ENCODE results near the gene CRTC2. TPM values are rescaled to one million over a fixed set of nuclear protein-coding genes. Genes with fewer than 3 reads are reported as not detected.

CRTC2 gene
- total and polyA plus RNA-seq, 4 donors, result 14.4 to 71.0 (median 40.4) TPM

DNA sequence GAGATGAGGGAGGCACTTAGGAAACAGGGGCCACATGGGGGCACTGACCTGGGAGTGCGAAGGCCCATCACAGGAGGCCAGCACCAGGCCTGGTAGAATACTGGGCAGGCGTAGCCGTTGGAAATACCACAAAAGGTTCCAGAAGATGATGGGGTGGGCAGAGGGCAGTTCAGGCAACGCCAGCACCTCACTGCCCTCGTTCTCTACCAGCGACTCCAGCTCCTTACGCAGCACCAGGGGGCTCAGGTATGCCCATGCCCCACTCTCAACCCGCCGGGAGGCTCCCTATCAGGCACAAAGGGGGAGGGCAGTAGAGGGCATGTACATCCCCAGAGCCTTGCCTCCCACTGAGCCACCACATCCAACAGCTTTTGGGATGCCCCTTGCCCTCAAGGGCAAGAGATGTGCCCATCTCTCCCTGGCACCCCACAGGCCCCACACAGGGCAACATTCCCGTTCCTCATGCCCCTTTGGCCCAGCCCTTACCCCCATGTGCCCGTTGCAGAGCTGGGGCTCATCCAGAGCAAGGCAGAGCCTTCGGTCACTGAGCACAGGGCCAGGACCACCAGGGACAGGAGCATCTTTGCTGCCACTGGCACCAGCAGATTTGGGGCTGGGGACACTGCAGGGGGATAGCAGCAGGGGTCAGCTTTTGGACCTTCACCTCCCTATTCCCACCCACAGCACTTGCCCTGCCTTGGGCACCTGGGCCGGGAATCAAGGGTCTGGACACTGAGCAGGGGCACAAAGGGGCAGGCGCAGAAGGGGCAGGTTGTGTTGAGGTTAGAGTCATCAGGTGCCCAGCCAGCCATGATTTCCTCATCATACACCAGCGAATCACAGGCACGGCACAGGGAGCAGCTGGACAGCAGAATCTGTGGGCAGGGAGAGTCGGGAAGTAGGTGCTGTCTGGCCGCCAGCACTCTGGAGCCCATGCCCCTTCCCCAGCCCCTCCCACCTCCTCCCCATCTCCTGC is 26.0 kb downstream of the CRTC2 start:
- no peak overlapping the region for H3K27ac ChIP-seq (ENCODE audit: low read depth in 1 of 2, low read length in 2 of 2)
- ATAC-seq (ENCODE audit: low FRiP score), result no peak
- H3K9me3 ChIP-seq (ENCODE audit: control insufficient read depth, low read length), result no peaks in the 10 kb centered on the region
- peak in 1 of 2 donors; percentile 65 for DNase-seq
- H3K4me3 ChIP-seq (ENCODE audit: low read length in 2 of 2), result no peak overlapping the region
- H3K27me3 ChIP-seq (ENCODE audit: control insufficient read depth in 1 of 2, insufficient read depth in 2 of 2, low read length in 1 of 2), result no peaks in the 10 kb centered on the region
- H3K4me1 ChIP-seq (ENCODE audit: control insufficient read depth in 1 of 2, insufficient read depth in 2 of 2, low read length in 2 of 2), result no peaks in the 10 kb centered on the region
- peaks cover 6 to 11% of the 10 kb centered on the region in 2 donors for H3K36me3 ChIP-seq (ENCODE audit: control insufficient read depth in 1 of 2, insufficient read depth in 2 of 2, low read length in 1 of 2)
- 93 to 95% methylated on average over 18 of the region's 18 CpGs for WGBS, 2 donors
- intact Hi-C loops (cut with DNase I), result no loop called here

DNA sequence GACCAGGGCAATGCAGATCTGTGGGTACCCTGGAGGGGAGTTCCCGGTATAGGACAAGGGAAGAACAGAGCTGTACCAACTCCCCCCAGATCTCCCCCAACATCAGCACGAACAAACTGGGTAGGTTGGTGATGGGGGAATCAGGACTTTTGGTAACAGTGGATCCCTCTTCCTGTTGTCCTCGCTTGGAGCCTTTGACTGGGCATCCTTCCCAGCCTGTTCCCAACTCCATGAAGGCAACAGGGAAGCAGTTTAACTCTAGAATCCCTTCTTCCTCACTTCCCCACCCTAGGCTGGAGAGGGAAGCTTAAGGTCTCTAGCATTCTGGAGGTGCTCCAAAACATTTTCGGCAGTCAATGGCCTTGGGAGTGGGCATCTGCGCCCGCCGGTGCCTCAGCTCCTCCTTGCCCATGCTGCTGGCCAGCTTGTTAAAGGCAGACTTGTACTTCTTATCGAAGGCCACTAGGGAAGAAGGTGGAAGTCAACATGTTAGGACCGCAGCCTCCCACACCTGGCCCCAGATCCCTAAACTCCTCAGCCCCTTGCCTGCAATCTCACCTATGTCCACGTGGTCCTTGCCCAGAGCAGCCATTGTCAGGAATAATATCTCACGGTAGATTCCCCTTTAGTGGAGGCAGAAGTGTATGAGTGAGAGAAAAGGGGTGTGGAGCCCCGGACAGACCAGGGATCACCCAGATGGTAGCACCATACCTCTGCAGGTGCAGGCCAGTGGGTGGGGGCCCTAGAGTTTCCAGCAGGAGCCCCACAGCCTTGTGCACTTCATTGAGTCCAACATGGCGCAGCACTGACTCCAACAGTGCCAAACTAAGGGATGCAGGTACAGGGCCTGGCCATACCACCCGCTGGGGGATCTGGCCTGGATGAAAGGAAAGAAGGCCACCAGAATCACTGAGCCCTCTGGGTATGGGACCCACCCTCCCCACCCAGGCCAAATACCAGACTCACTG is 28.1 kb downstream of the CRTC2 start:
- intact Hi-C loops (cut with DNase I), result loop anchor here in 1 of 2 donors (10.0 kb wide), 1 partner anchor 55 kb away; the partner anchor contains the start of gene RAB13
- WGBS, 2 donors, result 82 to 88% methylated on average over 14 of the region's 14 CpGs
- peak in 1 of 2 donors; percentile 40 for DNase-seq

GRCh38 chr1:153929426-153929825 is 29.0 kb downstream of the CRTC2 start:
- WGBS, 2 donors, result 82 to 85% methylated on average over 5 of the region's 5 CpGs
- no peak overlapping the region for H3K27ac ChIP-seq (ENCODE audit: low read depth in 1 of 2, low read length in 2 of 2)
- intact Hi-C loops (cut with DNase I), result loop anchor here in 1 of 2 donors (10.0 kb wide), 1 partner anchor 55 kb away; the partner anchor contains the start of gene RAB13
- no peaks in the 10 kb centered on the region for H3K27me3 ChIP-seq (ENCODE audit: control insufficient read depth in 1 of 2, insufficient read depth in 2 of 2, low read length in 1 of 2)
- no peaks in the 10 kb centered on the region for H3K9me3 ChIP-seq (ENCODE audit: control insufficient read depth, low read length)
- DNase-seq (no peak), ATAC-seq (ENCODE audit: low FRiP score) (no peak)
- no peak overlapping the region for H3K4me3 ChIP-seq (ENCODE audit: low read length in 2 of 2)
- H3K4me1 ChIP-seq (ENCODE audit: control insufficient read depth in 1 of 2, insufficient read depth in 2 of 2, low read length in 2 of 2), result no peaks in the 10 kb centered on the region
- H3K36me3 ChIP-seq (ENCODE audit: control insufficient read depth in 1 of 2, insufficient read depth in 2 of 2, low read length in 1 of 2), result peaks cover 3 to 6% of the 10 kb centered on the region in 2 donors

More for the DNA sequence above, 28.1 kb downstream of the CRTC2 start:
- H3K27ac ChIP-seq (ENCODE audit: low read depth in 1 of 2, low read length in 2 of 2), result no peak overlapping the region
- H3K36me3 ChIP-seq (ENCODE audit: control insufficient read depth in 1 of 2, insufficient read depth in 2 of 2, low read length in 1 of 2), result peaks cover 6 to 7% of the 10 kb centered on the region in 2 donors
- no peak for ATAC-seq (ENCODE audit: low FRiP score)
- no peaks in the 10 kb centered on the region for H3K4me1 ChIP-seq (ENCODE audit: control insufficient read depth in 1 of 2, insufficient read depth in 2 of 2, low read length in 2 of 2)
- H3K27me3 ChIP-seq (ENCODE audit: control insufficient read depth in 1 of 2, insufficient read depth in 2 of 2, low read length in 1 of 2), result no peaks in the 10 kb centered on the region
- no peaks in the 10 kb centered on the region for H3K9me3 ChIP-seq (ENCODE audit: control insufficient read depth, low read length)
- no peak overlapping the region for H3K4me3 ChIP-seq (ENCODE audit: low read length in 2 of 2)

DNA sequence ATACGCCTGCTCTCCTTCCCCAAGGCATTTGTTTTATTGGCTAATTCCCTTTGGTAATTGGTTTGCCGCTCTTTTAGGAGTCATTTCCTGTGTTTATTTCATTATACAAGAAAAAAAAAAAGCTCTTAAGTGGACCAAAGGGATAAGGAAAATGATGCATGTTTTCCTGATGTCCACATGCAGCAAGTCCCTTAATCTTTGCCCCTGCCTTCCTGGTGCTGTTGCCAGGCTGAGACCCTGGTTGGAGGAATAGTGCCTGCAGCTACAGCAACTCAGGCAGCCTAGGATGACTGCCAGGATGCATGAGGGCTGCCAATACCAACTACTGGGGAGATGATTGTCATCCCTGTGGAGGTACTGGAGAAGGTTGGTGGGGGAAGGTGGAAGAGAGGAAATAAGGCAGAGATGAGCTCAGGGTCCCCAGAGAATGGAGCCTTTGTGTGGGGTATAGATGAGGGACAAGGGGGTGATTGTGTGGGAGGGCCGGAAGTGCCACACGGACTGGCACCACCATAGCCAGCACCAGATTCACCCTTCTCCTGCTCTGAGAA is 29.5 kb downstream of the CRTC2 start:
- no peaks in the 10 kb centered on the region for H3K9me3 ChIP-seq (ENCODE audit: control insufficient read depth, low read length)
- 57 to 65% methylated on average over 4 of the region's 4 CpGs for WGBS, 2 donors
- no peak overlapping the region for H3K27ac ChIP-seq (ENCODE audit: low read depth in 1 of 2, low read length in 2 of 2)
- peaks cover 3 to 5% of the 10 kb centered on the region in 2 donors for H3K36me3 ChIP-seq (ENCODE audit: control insufficient read depth in 1 of 2, insufficient read depth in 2 of 2, low read length in 1 of 2)
- no peak overlapping the region for H3K4me3 ChIP-seq (ENCODE audit: low read length in 2 of 2)
- no peaks in the 10 kb centered on the region for H3K27me3 ChIP-seq (ENCODE audit: control insufficient read depth in 1 of 2, insufficient read depth in 2 of 2, low read length in 1 of 2)
- no peak for ATAC-seq (ENCODE audit: low FRiP score)
- intact Hi-C loops (cut with DNase I), result loop anchor here in 1 of 2 donors (10.0 kb wide), 1 partner anchor 56 kb away; the partner anchor contains the start of gene RAB13
- H3K4me1 ChIP-seq (ENCODE audit: control insufficient read depth in 1 of 2, insufficient read depth in 2 of 2, low read length in 2 of 2), result no peaks in the 10 kb centered on the region
- DNase-seq, result no peak

- DNase-seq (no peak), ATAC-seq (ENCODE audit: low FRiP score) (no peak)
- Histone ChIP-seq H3K27ac (ENCODE audit: low read depth in 1 of 2, low read length in 2 of 2) (no peak overlapping the region), H3K9me3 (ENCODE audit: control insufficient read depth, low read length) (no peaks in the 10 kb centered on the region), H3K27me3 (ENCODE audit: control insufficient read depth in 1 of 2, insufficient read depth in 2 of 2, low read length in 1 of 2) (no peaks in the 10 kb centered on the region), H3K4me3 (ENCODE audit: low read length in 2 of 2) (no peak overlapping the region), H3K36me3 (ENCODE audit: control insufficient read depth in 1 of 2, insufficient read depth in 2 of 2, low read length in 1 of 2) (peaks cover 2 to 3% of the 10 kb centered on the region in 2 donors), H3K4me1 (ENCODE audit: control insufficient read depth in 1 of 2, insufficient read depth in 2 of 2, low read length in 2 of 2) (no peaks in the 10 kb centered on the region)
- intact Hi-C loops (cut with DNase I), result loop anchor here in 1 of 2 donors (10.0 kb wide), 1 partner anchor 57 kb away; the partner anchor contains the start of gene RAB13
- 85 to 89% methylated on average over 1 of the region's 1 CpG for WGBS, 2 donors
These were observed 30.2 kb downstream of the CRTC2 start for GRCh38 chr1:153928245-153928644.

DNA sequence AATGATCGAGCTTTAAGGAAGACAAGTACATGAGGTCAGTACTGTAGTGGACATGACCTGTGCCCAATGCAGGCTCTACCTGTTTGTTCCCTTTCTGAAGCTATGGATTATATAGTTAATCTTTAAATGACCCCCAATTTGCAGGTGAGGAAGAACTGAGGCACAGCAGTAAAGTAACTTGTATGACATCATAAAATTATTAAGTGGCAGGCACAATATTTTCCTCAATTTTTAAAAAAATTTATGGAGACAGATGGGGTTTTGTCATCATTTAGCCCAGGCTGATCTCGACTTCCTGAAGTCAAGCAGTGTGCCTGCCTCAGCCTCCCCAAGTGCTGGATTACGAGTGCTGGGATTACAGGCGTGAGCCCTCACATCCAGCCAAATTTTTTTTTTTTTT is 32.0 kb downstream of the CRTC2 start:
- Histone ChIP-seq H3K4me1 (ENCODE audit: control insufficient read depth in 1 of 2, insufficient read depth in 2 of 2, low read length in 2 of 2) (no peaks in the 10 kb centered on the region), H3K36me3 (ENCODE audit: control insufficient read depth in 1 of 2, insufficient read depth in 2 of 2, low read length in 1 of 2) (peaks cover 0 to 1% of the 10 kb centered on the region in 2 donors), H3K27me3 (ENCODE audit: control insufficient read depth in 1 of 2, insufficient read depth in 2 of 2, low read length in 1 of 2) (no peaks in the 10 kb centered on the region), H3K4me3 (ENCODE audit: low read length in 2 of 2) (no peak overlapping the region), H3K9me3 (ENCODE audit: control insufficient read depth, low read length) (no peaks in the 10 kb centered on the region), H3K27ac (ENCODE audit: low read depth in 1 of 2, low read length in 2 of 2) (no peak overlapping the region)
- intact Hi-C loops (cut with DNase I), result loop anchor here in 1 of 2 donors (10.0 kb wide), 1 partner anchor 58 kb away; the partner anchor contains the start of gene RAB13
- 64 to 68% methylated on average over 4 of the region's 4 CpGs for WGBS, 2 donors
- DNase-seq (no peak), ATAC-seq (ENCODE audit: low FRiP score) (no peak)

GRCh38 chr1:153922972-153923925 is 35.2 kb downstream of the CRTC2 start, which contains the start of gene GATAD2B:
GATAD2B (minus strand) TSS chr1:153922972; CDS start chr1:153828347, 94,625 bp downstream.
- Histone ChIP-seq H3K36me3 (ENCODE audit: control insufficient read depth in 1 of 2, insufficient read depth in 2 of 2, low read length in 1 of 2) (no peaks in the 10 kb centered on the region), H3K27ac (ENCODE audit: low read depth in 1 of 2, low read length in 2 of 2) (peak within 1 kb of the TSS; percentile 72 to 77), H3K4me1 (ENCODE audit: control insufficient read depth in 1 of 2, insufficient read depth in 2 of 2, low read length in 2 of 2) (peaks cover 0 to 4% of the 10 kb centered on the region in 2 donors), H3K27me3 (ENCODE audit: control insufficient read depth in 1 of 2, insufficient read depth in 2 of 2, low read length in 1 of 2) (no peaks in the 10 kb centered on the region), H3K4me3 (ENCODE audit: low read length in 2 of 2) (peak within 1 kb of the TSS; percentile 82 to 91), H3K9me3 (ENCODE audit: control insufficient read depth, low read length) (no peaks in the 10 kb centered on the region)
- intact Hi-C loops (cut with DNase I), result loop anchor here (1.0 to 10.0 kb wide), 3 partner anchors 22 to 64 kb away; partner anchors contain the start of gene RAB13 (in 2 of the 2)
- WGBS, 2 donors, result 1% methylated on average over 53 of the region's 53 CpGs
- ATAC-seq (ENCODE audit: low FRiP score), result peak; percentile 98
- DNase-seq, result peak; percentile 100

Measured in aorta (tissue), 5 donors.